CD4-positive, alpha-beta T cell treated with Interleukin-10 for 1 hour (primary cell): ENCODE data around the gene ADAMTS18.

Experiments
- DNase-seq: peaks from one replicate; pipeline ENCODE4 v3.0.0-alpha.2; 2020

Gene ADAMTS18

GRCh38 chr16:77433146-77433545, 1.7 kb downstream of the ADAMTS18 start:
- no peak for DNase-seq

- DNase-seq: no peak
These were observed 2.6 kb downstream of the ADAMTS18 start for GRCh38 chr16:77432264-77432663.

DNA sequence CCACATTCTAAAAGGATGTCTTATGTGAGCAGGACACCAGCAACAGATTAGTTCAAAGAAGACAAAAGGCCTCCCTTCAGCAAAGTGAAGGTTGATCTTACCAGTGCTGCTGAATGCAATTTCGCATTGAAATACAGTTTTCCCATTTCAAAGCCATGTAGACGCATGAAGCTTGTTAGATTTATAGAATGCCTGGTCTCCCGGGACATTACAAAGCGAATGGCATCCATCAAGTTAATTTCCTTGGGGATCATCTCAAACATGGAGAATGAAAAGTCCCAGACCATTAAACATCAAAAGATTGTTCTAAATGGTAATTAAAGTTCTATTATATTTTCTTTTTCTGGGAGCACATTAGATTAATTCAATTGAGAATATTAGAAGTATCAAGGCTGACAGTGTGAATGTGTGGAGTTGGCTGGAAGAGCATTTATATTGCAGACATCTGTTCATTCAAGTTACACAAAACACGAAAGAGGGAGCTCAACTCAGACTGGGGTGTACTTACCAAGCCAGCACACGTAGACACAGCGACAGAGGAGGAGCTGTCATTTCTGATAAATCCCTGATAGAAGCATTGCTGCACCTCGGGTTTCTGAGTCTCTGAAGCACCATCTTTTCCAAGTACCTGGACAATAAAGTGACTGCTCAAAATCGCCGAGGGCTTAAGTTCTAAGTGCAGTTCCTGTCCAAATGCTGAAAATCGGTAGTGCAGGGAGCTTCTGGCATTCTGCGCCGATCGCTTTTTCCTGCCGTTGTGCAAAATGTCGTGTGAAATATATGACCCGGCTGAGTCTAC, 3.8 kb downstream of the ADAMTS18 start:
- DNase-seq: no peak

DNA sequence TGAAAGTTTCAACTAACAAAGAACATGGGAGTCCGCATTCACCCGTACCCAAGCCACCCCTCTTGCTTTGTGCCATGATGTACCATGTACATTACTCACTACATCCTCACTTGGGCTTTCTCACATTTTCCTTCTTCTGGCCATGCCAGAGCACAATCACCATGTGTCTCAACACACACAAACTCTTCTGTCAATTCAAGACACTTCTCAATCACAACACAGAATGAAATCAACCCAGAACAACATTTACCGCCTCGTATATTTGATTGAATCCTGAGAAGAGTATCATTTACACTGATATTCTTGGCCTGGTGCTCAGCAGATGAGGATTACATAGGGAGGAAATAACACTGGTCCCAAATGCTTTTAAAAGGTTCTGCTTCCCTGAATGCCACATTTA, 4.5 kb downstream of the ADAMTS18 start:
- DNase-seq: no peak

DNA sequence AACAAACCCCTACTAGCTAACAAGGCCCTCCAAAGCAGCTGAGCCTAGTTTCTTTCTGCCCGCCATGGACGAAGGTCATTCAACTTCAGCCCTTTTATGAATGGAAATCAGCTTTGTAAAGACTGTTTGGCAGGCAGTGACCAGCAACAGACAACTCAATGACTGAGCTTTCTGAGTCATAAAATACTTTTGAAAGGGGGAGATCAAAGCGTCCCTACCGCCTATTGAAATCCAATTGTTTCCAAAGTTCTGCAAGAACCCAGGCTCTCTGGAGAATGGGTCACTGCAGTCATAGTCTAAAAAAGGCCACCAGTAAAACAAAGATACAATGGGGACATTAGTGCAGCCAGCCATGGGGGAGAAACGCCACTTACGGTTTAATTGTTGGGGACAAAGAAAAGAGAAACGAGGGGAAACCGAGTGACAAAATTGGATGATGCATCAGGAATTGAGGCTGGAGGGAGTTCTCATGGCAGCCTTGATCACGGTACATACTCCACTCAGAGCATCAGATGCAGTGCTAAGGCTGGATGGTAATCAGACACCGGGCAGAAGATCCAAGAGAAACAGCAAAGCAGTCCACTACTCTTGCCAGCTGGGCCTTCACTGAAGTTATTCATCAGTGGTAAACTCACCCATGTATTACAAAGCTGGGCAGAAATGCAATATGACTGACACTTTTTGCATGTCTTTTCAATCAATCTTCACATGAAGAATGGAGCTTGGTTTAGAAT, 9.8 kb downstream of the ADAMTS18 start:
- DNase-seq: no peak

DNA sequence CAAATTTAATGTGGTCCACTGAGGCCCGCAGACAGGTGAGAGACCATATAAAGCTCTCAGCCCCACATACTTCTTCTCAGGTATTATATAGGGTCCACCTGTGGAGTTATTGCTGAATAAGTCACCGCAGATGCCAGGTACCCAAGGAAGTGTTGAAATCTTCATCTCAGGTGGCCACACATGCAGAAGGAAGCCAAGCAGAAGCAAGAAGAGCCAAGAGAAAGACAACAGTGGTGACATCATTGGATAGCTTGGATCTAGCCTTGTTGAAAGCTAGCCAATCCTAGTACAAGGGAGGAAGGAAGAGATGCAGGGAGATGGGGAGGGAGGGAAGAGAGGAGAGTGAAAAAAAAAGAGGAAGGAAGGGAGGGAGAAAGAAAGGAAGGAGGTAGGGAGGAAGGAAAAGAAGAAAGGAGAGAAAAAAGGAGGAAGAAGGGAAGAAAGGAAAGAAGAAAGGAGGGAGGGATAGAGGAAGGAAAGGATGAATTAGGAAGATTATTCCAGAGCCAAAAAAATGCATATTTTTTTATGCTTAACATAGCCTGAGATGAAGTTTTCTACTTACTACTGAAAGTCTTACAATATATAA, 12.5 kb downstream of the ADAMTS18 start:
- DNase-seq: no peak

DNA sequence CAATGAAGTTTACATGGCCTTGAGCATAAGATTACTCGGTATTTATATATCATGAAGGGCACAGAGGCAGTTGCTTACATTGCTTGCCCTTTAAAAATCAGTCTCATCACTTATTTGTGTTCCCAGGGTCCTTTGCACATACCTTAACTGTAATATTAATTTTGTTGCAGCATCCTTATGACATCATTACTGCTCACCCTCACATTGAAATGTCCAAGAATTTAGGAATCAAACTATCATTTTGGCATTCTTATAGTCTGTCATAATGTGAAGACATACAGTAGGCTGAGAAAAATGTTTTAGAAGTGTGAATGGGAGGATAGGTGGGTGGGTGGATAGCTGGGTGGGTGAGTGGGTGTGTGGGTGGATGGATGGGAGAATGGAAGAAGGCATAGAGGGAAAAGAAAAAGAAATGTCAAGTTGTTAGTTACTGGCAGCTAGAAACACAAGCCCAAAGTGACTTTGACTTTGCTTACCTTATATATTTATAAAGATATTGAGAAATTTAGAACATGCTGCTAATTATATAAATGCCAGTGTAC, 17.8 kb downstream of the ADAMTS18 start:
- no peak for DNase-seq

- no peak for DNase-seq
These were observed 20.0 kb downstream of the ADAMTS18 start for GRCh38 chr16:77414752-77415231.

- DNase-seq: no peak
These were observed 24.4 kb downstream of the ADAMTS18 start for GRCh38 chr16:77410449-77410848.

- no peak for DNase-seq
These were observed 25.5 kb downstream of the ADAMTS18 start for GRCh38 chr16:77409311-77409710.

- no peak for DNase-seq
These were observed 26.2 kb downstream of the ADAMTS18 start for GRCh38 chr16:77408607-77409006.

DNA sequence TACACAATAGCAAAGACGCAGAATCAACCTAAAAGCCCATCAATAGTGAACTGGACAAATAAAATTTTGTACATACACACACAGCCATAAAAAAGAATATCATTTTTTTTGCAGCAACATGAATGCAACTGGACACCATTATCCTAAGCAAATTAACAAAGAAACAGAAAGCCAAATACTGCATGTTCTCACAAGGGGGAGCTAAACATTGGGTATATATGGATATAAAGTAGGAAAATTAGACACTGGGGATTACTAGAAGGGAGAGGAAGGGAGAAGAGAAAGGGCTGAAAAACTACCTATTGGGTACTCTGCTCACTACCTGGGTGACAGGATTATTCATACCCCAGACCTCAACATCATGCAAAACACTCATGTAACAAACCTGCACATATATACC, 28.2 kb downstream of the ADAMTS18 start:
- no peak for DNase-seq

GRCh38 chr16:77404775-77405174, 30.1 kb downstream of the ADAMTS18 start:
- no peak for DNase-seq

DNA sequence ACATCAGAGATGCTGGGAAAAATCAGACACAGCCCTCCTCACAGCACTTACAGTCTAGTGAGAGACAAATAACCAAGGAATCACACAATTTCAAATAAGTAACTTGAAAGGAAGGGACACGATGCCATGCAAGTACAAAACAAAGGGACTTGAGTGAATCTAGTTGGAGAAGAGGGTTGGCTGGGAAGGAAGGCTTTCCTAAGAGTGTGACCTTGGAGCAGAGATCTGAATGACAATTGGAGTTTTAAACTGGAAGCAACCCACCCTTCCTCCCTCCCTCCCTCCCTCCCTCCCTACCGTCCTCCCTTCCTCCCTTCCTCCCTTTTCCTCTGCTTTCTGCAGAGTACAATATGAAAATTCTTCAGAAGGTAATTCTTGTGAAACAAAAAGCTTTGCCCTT, 31.1 kb downstream of the ADAMTS18 start:
- DNase-seq: no peak

- DNase-seq: no peak
These were observed 32.2 kb downstream of the ADAMTS18 start for GRCh38 chr16:77402672-77403071.

DNA sequence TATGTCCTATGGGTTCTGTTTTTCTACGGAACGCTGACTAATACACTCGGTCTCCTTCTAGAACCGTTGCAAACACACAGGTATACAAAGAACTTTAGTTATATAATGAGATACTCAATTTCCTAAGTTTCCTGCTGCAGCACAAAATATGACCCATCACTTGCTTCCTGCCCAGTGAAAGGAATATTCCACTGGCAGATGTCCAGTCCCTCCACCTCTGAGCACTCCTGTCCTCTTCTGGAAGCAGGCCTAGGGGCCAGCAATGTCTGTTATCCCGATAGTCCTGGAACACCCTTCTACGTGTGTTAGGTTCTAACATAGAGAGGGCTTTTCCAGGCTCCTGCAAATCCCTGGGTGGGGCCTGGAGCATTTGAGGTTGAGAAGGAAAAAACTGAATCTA, 32.7 kb downstream of the ADAMTS18 start:
- DNase-seq: no peak

DNA sequence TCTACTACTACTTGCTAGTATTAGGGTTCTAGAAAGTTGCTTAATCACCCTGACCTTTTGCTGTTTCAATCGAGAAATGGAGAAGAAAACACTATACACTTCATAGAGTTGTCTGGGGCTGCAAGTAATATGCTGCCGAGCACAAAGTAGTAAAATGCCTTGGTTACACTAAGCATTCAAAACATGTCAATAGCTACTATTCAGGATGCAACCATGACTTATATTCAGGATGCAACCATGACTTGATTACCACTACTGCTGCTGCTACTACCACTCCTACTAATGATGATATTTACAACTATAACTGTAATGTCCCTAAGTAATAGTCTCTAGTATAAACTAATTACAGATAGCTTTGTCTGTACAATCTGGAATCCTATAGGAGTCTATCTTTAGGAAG, 35.3 kb downstream of the ADAMTS18 start:
- no peak for DNase-seq

DNA sequence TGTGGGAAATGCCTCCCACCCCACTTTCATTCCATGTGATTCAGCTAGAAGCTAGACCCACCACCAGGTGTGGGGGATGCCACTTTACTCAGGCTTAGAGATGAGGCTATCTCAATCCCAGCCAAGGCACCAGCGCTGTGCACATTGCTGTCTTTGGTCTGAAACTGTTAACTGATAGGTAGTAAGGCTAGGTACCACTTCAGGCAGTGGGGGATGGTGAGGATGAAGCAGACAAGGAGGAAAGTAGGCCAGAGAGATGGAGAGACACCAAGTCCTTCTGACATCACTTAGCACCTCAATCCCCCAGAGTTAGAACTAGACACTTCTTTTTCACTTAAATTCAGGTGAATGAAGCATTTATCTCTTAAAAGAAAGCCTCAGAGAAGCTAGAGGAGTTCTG, 35.8 kb downstream of the ADAMTS18 start:
- DNase-seq: no peak

DNA sequence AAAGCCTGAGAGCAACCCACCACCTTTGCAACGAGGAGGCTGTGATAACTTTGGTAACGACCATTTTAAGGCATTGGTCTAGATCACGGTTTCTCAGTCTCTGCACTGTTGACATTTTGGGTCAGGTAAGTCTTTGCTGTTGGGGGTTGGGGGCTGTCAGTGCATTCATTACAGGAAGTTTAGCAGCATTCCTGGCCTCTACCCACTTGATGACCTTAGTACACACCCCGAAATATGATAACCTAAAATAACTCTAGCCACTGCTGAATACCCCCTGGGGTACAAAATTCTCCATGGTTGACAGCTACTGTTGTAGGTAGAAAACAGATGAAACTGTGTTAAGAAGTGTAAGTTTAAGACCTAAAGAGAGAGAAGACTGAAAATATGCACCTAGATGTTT, 36.3 kb downstream of the ADAMTS18 start:
- no peak for DNase-seq

- no peak for DNase-seq
These were observed 38.4 kb downstream of the ADAMTS18 start for GRCh38 chr16:77396461-77396860.

DNA sequence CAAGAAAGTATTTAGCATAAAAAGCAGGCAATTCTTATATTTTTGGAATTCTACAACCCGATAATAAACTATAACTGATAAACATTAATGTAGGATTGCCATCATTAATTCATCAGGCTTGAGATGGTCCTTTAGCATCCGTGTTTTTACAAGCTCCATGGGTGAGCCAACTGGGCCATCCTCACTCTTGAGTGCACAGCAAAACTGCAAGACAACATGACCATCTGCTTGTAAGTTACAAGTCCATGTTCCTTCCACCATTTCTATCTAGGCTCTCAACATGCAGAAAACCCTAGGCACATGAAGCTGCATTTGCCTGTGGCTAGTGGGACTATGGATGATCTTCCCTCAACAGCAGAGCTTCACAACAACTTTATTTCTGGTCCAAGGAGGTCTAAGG, 40.1 kb downstream of the ADAMTS18 start:
- DNase-seq: no peak

GRCh38 chr16:77393955-77394354, 40.9 kb downstream of the ADAMTS18 start:
- no peak for DNase-seq

- DNase-seq: no peak
These were observed 47.0 kb downstream of the ADAMTS18 start for GRCh38 chr16:77387815-77388209.
